Measurements from ENCODE around the gene GSE1.

- TF ChIP-seq CTCF (IDR thresholded peaks at IDR 0.05 in 2 of 3, conservative IDR thresholded peaks at IDR 0.05 in 1 of 3; ENCODE audit: insufficient read depth in 2 of 3, low read depth in 1 of 3, low read length in 3 of 3) (no peak), TARDBP (IDR thresholded peaks at IDR 0.05) (no peak)
Observed at GRCh38 chr16:85673529-85674417, 60.7 kb downstream of the GSE1 start.
